HepG2 (cell line): ENCODE data around the gene ZNF792. TPM values are rescaled to one million over a fixed set of nuclear protein-coding genes. Genes with fewer than 3 reads are reported as not detected.

Experiments
- FOXA1 ChIP-seq, 2 experiments: fragments of 450-650 bp in 1 of 2; sonication (generic) in 1 of 2; formaldehyde crosslinking in 1 of 2; IDR thresholded peaks; 2 replicates each; pipeline versions ENCODE4 v1.4.0 to v1.6.1; 2016 to 2020; ENCODE audit warnings: missing genetic modification reagents in 1 of 2
- ISX ChIP-seq: sonication (generic); formaldehyde crosslinking; conservative IDR thresholded peaks from 2 replicates; pipeline ENCODE4 v1.5.0; 2020; ENCODE audit warnings: missing genetic modification reagents
- MBD4 ChIP-seq: IDR thresholded peaks from 2 replicates; pipeline ENCODE4 v1.6.1; 2012; ENCODE audit warnings: low read length, inconsistent platforms, borderline replicate concordance
- TBL1XR1 ChIP-seq: fragments of 150-350 bp; IDR thresholded peaks from 2 replicates; pipeline ENCODE4 v1.6.1; 2014; ENCODE audit warnings: borderline replicate concordance, low read length; ENCODE audit not compliant: partially characterized antibody
- THAP11 ChIP-seq: IDR thresholded peaks from 2 replicates; pipeline ENCODE4 v1.6.1; 2016; ENCODE audit warnings: missing biosample characterization, missing genetic modification reagents
- YEATS2 ChIP-seq: sonication (generic); formaldehyde crosslinking; IDR thresholded peaks from 2 replicates; pipeline ENCODE4 v1.4.0; 2020; ENCODE audit warnings: missing genetic modification reagents, borderline replicate concordance
- ZFP37 ChIP-seq: sonication (generic); formaldehyde crosslinking; IDR thresholded peaks from 2 replicates; pipeline ENCODE4 v1.4.0; 2020; ENCODE audit warnings: missing genetic modification reagents, borderline replicate concordance
- ZNF124 ChIP-seq: sonication (generic); formaldehyde crosslinking; IDR thresholded peaks from 2 replicates; pipeline ENCODE4 v1.4.0; 2020; ENCODE audit warnings: missing genetic modification reagents
- ZNF614 ChIP-seq: IDR thresholded peaks from 2 replicates; pipeline ENCODE4 v1.6.1; 2018; ENCODE audit warnings: missing biosample characterization, missing genetic modification reagents, inconsistent platforms, borderline replicate concordance
- ZNF781 ChIP-seq: sonication (generic); formaldehyde crosslinking; IDR thresholded peaks from 2 replicates; pipeline ENCODE4 v1.5.1; 2020; ENCODE audit warnings: borderline replicate concordance, mild to moderate bottlenecking, missing genetic modification reagents; ENCODE audit errors: not compliant biosample characterization
- ZNF878 ChIP-seq: sonication (generic); formaldehyde crosslinking; IDR thresholded peaks from 2 replicates; pipeline ENCODE4 v1.8.1; 2023; ENCODE audit warnings: mild to moderate bottlenecking, missing genetic modification reagents, moderate library complexity
- polyA plus RNA-seq, 8 experiments: library from polyadenylated mRNA; depleted of rRNA in 3 of 8; stranded (reverse) in 7 of 8; unstranded in 1 of 8; fragments of >200 nt; fragmentation: Illumina TruSeq in 4 of 8; extraction: Trizol in 4 of 8; gene quantifications; 2 replicates each; pipeline versions ENCODE4 v1.2.1 to v1.2.3, GENCODE V29; 2011 to 2016; ENCODE audit warnings: low read depth in 4 of 8, missing spikeins in 1 of 8, mixed read lengths in 1 of 8; ENCODE audit not compliant: insufficient read depth in 1 of 8
- total RNA-seq, 5 experiments: library from RNA; depleted of rRNA; stranded (reverse); fragments of >200 nt; fragmentation: Illumina TruSeq; extraction: Trizol; gene quantifications; 2 replicates each; pipeline ENCODE4 v1.2.3, GENCODE V29; 2016; ENCODE audit warnings: low read depth in 1 of 5
- TF ChIP-seq, protein P1 (sequence below): sonication (generic); formaldehyde crosslinking; IDR thresholded peaks from 2 replicates; pipeline ENCODE4 v1.4.0; 2020; ENCODE audit warnings: missing genetic modification reagents
- TF ChIP-seq, protein P2 (sequence below): sonication (generic); formaldehyde crosslinking; IDR thresholded peaks from 2 replicates; pipeline ENCODE4 v1.4.0; 2020; ENCODE audit warnings: missing genetic modification reagents, borderline replicate concordance
- TF ChIP-seq, protein P3 (sequence below): sonication (generic); formaldehyde crosslinking; IDR thresholded peaks from 2 replicates; pipeline ENCODE4 v1.4.0; 2020; ENCODE audit warnings: missing genetic modification reagents
- TF ChIP-seq, protein P4 (sequence below): IDR thresholded peaks from 2 replicates; pipeline ENCODE4 v1.6.1; 2016; ENCODE audit warnings: mild to moderate bottlenecking
- TF ChIP-seq, protein P5 (sequence below): sonication (generic); formaldehyde crosslinking; IDR thresholded peaks from 2 replicates; pipeline ENCODE4 v1.8.1; 2023; ENCODE audit warnings: mild to moderate bottlenecking, moderate library complexity, missing genetic modification reagents

ZNF792 gene
- total and polyA plus RNA-seq, 2 of the 13 experiments (the other 11 are each of a cell fraction or from before 2014, with no cell fraction given): 5.5 to 11.5 TPM

DNA sequence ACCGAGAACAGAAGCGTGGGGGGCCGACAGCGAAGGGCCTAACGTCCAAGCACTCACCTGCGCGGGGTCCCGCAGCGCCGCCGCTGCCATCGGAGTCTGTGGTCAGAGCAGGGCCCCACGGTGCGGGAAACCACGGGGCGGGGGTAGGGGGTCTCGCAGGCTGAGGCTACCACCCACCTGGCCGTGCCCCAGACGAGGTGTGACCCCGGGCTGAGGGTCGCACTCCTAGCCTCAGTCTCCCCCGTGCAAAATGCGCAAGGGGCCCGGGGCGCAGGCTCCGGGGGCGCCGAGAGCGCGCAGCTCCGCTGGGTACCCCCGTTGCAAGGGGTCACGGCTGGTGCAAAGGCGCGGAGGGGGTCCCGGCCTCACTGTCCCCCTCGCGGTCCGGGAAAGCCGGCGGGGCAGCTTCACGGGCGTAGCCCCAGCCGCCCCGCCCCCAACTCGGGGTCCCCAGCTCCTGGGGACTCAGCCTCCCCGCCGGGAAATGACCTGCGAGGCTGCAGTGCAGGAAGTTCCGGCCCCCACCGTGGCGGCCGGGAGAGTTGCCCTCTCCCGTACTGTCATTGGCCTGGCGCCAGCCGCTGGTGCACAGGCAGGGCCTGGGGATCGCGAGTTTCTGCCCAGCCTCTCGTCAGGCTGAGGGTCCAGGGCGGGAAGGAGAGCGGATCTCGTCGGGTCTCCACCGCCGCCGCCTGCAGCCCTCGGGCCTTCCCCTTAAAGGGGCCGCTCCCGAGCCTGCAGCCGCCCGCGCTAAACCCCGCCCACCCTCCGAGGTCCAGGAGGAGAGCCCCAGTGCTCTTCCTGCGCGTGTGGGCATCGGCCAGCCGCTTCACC is at the start of gene ZNF792 (continued):
- TF ChIP-seq, protein P1, sequence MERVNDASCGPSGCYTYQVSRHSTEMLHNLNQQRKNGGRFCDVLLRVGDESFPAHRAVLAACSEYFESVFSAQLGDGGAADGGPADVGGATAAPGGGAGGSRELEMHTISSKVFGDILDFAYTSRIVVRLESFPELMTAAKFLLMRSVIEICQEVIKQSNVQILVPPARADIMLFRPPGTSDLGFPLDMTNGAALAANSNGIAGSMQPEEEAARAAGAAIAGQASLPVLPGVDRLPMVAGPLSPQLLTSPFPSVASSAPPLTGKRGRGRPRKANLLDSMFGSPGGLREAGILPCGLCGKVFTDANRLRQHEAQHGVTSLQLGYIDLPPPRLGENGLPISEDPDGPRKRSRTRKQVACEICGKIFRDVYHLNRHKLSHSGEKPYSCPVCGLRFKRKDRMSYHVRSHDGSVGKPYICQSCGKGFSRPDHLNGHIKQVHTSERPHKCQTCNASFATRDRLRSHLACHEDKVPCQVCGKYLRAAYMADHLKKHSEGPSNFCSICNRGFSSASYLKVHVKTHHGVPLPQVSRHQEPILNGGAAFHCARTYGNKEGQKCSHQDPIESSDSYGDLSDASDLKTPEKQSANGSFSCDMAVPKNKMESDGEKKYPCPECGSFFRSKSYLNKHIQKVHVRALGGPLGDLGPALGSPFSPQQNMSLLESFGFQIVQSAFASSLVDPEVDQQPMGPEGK (CRISPR knock-in tag): peak; percentile 94
- TF ChIP-seq, protein P2, sequence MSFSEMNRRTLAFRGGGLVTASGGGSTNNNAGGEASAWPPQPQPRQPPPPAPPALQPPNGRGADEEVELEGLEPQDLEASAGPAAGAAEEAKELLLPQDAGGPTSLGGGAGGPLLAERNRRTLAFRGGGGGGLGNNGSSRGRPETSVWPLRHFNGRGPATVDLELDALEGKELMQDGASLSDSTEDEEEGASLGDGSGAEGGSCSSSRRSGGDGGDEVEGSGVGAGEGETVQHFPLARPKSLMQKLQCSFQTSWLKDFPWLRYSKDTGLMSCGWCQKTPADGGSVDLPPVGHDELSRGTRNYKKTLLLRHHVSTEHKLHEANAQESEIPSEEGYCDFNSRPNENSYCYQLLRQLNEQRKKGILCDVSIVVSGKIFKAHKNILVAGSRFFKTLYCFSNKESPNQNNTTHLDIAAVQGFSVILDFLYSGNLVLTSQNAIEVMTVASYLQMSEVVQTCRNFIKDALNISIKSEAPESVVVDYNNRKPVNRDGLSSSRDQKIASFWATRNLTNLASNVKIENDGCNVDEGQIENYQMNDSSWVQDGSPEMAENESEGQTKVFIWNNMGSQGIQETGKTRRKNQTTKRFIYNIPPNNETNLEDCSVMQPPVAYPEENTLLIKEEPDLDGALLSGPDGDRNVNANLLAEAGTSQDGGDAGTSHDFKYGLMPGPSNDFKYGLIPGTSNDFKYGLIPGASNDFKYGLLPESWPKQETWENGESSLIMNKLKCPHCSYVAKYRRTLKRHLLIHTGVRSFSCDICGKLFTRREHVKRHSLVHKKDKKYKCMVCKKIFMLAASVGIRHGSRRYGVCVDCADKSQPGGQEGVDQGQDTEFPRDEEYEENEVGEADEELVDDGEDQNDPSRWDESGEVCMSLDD (CRISPR knock-in tag): 0 out of 2 replicates have a peak, but pooled peaks have one; percentile 38
- no peak for TF ChIP-seq FOXA1 (IDR thresholded peaks at IDR 0.05)
- TF ChIP-seq FOXA1 (CRISPR knock-in tag; IDR thresholded peaks at IDR 0.05): no peak
- TF ChIP-seq, protein P3, sequence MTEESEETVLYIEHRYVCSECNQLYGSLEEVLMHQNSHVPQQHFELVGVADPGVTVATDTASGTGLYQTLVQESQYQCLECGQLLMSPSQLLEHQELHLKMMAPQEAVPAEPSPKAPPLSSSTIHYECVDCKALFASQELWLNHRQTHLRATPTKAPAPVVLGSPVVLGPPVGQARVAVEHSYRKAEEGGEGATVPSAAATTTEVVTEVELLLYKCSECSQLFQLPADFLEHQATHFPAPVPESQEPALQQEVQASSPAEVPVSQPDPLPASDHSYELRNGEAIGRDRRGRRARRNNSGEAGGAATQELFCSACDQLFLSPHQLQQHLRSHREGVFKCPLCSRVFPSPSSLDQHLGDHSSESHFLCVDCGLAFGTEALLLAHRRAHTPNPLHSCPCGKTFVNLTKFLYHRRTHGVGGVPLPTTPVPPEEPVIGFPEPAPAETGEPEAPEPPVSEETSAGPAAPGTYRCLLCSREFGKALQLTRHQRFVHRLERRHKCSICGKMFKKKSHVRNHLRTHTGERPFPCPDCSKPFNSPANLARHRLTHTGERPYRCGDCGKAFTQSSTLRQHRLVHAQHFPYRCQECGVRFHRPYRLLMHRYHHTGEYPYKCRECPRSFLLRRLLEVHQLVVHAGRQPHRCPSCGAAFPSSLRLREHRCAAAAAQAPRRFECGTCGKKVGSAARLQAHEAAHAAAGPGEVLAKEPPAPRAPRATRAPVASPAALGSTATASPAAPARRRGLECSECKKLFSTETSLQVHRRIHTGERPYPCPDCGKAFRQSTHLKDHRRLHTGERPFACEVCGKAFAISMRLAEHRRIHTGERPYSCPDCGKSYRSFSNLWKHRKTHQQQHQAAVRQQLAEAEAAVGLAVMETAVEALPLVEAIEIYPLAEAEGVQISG (CRISPR knock-in tag): peak; percentile 58
- TF ChIP-seq, protein P4, sequence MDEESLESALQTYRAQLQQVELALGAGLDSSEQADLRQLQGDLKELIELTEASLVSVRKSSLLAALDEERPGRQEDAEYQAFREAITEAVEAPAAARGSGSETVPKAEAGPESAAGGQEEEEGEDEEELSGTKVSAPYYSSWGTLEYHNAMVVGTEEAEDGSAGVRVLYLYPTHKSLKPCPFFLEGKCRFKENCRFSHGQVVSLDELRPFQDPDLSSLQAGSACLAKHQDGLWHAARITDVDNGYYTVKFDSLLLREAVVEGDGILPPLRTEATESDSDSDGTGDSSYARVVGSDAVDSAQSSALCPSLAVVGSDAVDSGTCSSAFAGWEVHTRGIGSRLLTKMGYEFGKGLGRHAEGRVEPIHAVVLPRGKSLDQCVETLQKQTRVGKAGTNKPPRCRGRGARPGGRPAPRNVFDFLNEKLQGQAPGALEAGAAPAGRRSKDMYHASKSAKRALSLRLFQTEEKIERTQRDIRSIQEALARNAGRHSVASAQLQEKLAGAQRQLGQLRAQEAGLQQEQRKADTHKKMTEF (CRISPR knock-in tag): peak; percentile 54; the same call in 1 of the 2 replicates
- 0 out of 2 replicates have a peak, but pooled peaks have one; percentile 22 for TF ChIP-seq YEATS2 (CRISPR knock-in tag)
- no peak for TF ChIP-seq TBL1XR1
- peak; percentile 26 for TF ChIP-seq ZNF781
- TF ChIP-seq ISX (CRISPR knock-in tag): 0 out of 2 replicates have a peak, but pooled peaks have one; percentile 33
- peak; percentile 79 for TF ChIP-seq ZNF878 (CRISPR knock-in tag)
- TF ChIP-seq ZFP37 (CRISPR knock-in tag): no peak
- TF ChIP-seq ZNF124 (CRISPR knock-in tag): 0 out of 2 replicates have a peak, but pooled peaks have one; percentile 34
- no peak for TF ChIP-seq ZNF614
- no peak for TF ChIP-seq MBD4
- TF ChIP-seq, protein P5, sequence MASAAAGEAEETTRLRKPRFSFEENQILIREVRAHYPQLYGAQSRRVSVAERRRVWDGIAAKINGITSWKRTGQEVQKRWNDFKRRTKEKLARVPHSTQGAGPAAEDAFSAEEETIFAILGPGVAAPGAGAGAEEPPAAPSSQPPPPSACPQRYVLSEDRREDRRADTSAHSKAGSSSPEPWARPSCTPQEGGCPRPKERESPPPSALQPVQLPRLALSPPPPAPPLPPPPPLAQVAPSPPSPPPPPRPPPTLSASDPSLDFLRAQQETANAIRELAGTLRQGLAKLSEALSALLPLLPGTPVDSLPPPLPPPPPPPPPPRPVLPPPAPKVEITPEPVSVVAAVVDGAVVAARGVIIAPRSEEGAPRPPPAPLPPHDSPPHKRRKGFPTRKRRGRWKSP (CRISPR knock-in tag): 0 out of 2 replicates have a peak, but pooled peaks have one; percentile 13
- TF ChIP-seq THAP11 (CRISPR knock-in tag): peak; percentile 64
